NB4 (cell line): ENCODE results near the gene PPP1R3C.

Source experiments
- CTCF ChIP-seq: IDR thresholded peaks from one replicate; pipeline ENCODE4 v1.5.1; 2012; ENCODE audit warnings: low read depth, low read length
- MYC ChIP-seq: IDR thresholded peaks from 2 replicates; pipeline ENCODE4 v1.6.1; 2011; ENCODE audit warnings: low read depth, low read length

GRCh38 chr10:91652364-91652763 lies 19.5 kb upstream of the PPP1R3C start:
- TF ChIP-seq MYC: no peak
- no peak for TF ChIP-seq CTCF
